Measurements from ENCODE around the gene TARBP2.

DNA sequence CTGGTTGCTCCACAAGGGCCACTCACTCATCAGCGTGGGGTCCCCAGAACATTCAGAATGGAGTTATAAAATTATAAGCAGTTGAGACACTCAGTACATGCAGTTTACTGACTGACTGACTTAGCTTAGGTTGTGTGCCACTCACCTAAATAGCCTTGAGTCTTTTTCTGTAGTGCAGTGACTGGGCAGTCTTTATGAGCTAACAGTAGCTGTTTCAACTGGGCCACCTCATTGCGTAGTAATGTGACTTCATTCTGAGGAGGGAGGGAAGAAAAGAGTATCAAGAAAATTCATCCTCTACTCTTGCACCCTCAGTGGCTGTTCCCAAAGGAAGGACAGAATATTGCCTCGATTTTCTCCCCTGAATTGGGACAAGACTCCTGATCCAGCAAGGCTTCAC, 22.0 kb downstream of the TARBP2 start:
- TF ChIP-seq, protein P1, sequence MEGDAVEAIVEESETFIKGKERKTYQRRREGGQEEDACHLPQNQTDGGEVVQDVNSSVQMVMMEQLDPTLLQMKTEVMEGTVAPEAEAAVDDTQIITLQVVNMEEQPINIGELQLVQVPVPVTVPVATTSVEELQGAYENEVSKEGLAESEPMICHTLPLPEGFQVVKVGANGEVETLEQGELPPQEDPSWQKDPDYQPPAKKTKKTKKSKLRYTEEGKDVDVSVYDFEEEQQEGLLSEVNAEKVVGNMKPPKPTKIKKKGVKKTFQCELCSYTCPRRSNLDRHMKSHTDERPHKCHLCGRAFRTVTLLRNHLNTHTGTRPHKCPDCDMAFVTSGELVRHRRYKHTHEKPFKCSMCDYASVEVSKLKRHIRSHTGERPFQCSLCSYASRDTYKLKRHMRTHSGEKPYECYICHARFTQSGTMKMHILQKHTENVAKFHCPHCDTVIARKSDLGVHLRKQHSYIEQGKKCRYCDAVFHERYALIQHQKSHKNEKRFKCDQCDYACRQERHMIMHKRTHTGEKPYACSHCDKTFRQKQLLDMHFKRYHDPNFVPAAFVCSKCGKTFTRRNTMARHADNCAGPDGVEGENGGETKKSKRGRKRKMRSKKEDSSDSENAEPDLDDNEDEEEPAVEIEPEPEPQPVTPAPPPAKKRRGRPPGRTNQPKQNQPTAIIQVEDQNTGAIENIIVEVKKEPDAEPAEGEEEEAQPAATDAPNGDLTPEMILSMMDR (IDR thresholded peaks at IDR 0.05) = no peak
- TF ChIP-seq POLR2A (IDR thresholded peaks at IDR 0.05) = no peak
